GM15510 (cell line): ENCODE measurements around the gene CTDSPL.

Experiments used
- POLR2A ChIP-seq: IDR thresholded peaks from 3 replicates; pipeline ENCODE4 v1.6.1; 2011; ENCODE audit warnings: borderline replicate concordance; ENCODE audit not compliant: insufficient read length; ENCODE audit errors: extremely low read depth

Gene CTDSPL

GRCh38 chr3:37861620-37862041, at the start of gene CTDSPL:
Gene CTDSPL, plus strand, starts transcription at chr3:37861880. Its CDS starts 320 bp downstream, at chr3:37862200.
- TF ChIP-seq POLR2A, result no peak

GRCh38 chr3:37812499-37812896, 49.2 kb upstream of the CTDSPL start:
- TF ChIP-seq POLR2A, result no peak

GRCh38 chr3:37813403-37813802, 48.3 kb upstream of the CTDSPL start:
- TF ChIP-seq POLR2A, result no peak

- TF ChIP-seq POLR2A, result no peak
Measured at GRCh38 chr3:37814547-37814946, 47.1 kb upstream of the CTDSPL start.

- TF ChIP-seq POLR2A, result no peak
Measured at GRCh38 chr3:37816271-37816670, 45.4 kb upstream of the CTDSPL start.

- TF ChIP-seq POLR2A, result no peak
Measured at GRCh38 chr3:37819591-37819990, 42.1 kb upstream of the CTDSPL start.

- no peak for TF ChIP-seq POLR2A
Measured at GRCh38 chr3:37820286-37820685, 41.4 kb upstream of the CTDSPL start.

- no peak for TF ChIP-seq POLR2A
Measured at GRCh38 chr3:37823189-37823588, 38.5 kb upstream of the CTDSPL start.

- no peak for TF ChIP-seq POLR2A
Measured at GRCh38 chr3:37824090-37824953, 37.4 kb upstream of the CTDSPL start.

GRCh38 chr3:37824954-37825328, 36.7 kb upstream of the CTDSPL start:
- TF ChIP-seq POLR2A, result no peak

- TF ChIP-seq POLR2A, result no peak
Measured at GRCh38 chr3:37825744-37826400, 35.8 kb upstream of the CTDSPL start.

GRCh38 chr3:37826502-37826901, 35.2 kb upstream of the CTDSPL start:
- TF ChIP-seq POLR2A, result no peak

- no peak for TF ChIP-seq POLR2A
Measured at GRCh38 chr3:37826933-37827332, 34.7 kb upstream of the CTDSPL start.

- TF ChIP-seq POLR2A, result no peak
Measured at GRCh38 chr3:37832480-37832879, 29.2 kb upstream of the CTDSPL start.

- TF ChIP-seq POLR2A, result no peak
Measured at GRCh38 chr3:37833302-37834186, 28.1 kb upstream of the CTDSPL start.

GRCh38 chr3:37836589-37836988, 25.1 kb upstream of the CTDSPL start:
- no peak for TF ChIP-seq POLR2A

GRCh38 chr3:37847689-37848088, 14.0 kb upstream of the CTDSPL start:
- TF ChIP-seq POLR2A, result no peak
